GM18517 (cell line): ENCODE measurements around the gene NFATC2IP.
"Not testable (repeated sequence)": the region's sequence is repeated elsewhere in the genome, so short reads cannot be mapped to it uniquely, and the experiment has no call there.

ENCODE experiments used
- ATAC-seq: cut with Tn5 transposase; IDR thresholded peaks from one replicate; pipeline ENCODE4 v1.9.1; 2021; ENCODE audit warnings: mild to moderate bottlenecking, moderate library complexity; ENCODE audit not compliant: unreplicated experiment

Gene NFATC2IP

GRCh38 chr16:28964496-28964895 is 13.8 kb downstream of the NFATC2IP start:
- no peak for ATAC-seq

- ATAC-seq = no peak
Observed at GRCh38 chr16:28967156-28967555, 16.4 kb downstream of the NFATC2IP start.

- not testable (repeated sequence) for ATAC-seq
Observed at GRCh38 chr16:28969696-28970095, 19.0 kb downstream of the NFATC2IP start.

GRCh38 chr16:28974007-28974436 is 23.3 kb downstream of the NFATC2IP start:
- ATAC-seq = no peak

- ATAC-seq = peak; percentile 85
Observed at GRCh38 chr16:28974437-28975157, 23.9 kb downstream of the NFATC2IP start, which contains the start of gene SPNS1. Gene SPNS1 (plus strand): TSS chr16:28974778. CDS start chr16:28975152, 374 bp downstream.

- ATAC-seq = no peak
Observed at GRCh38 chr16:28975158-28975599, 24.4 kb downstream of the NFATC2IP start.

GRCh38 chr16:28977703-28978662 is 27.2 kb downstream of the NFATC2IP start:
- ATAC-seq = no peak

GRCh38 chr16:28980330-28980729 is 29.6 kb downstream of the NFATC2IP start:
- not testable (repeated sequence) for ATAC-seq

- ATAC-seq = no peak
Observed at GRCh38 chr16:28980929-28981328, 30.2 kb downstream of the NFATC2IP start.

GRCh38 chr16:28981517-28981916 is 30.8 kb downstream of the NFATC2IP start:
- no peak for ATAC-seq

- no peak for ATAC-seq
Observed at GRCh38 chr16:28982418-28982817, 31.7 kb downstream of the NFATC2IP start.

GRCh38 chr16:28982949-28983348 is 32.2 kb downstream of the NFATC2IP start:
- ATAC-seq = no peak

GRCh38 chr16:28983644-28984043 is 32.9 kb downstream of the NFATC2IP start:
- no peak for ATAC-seq

GRCh38 chr16:28984091-28984490 is 33.4 kb downstream of the NFATC2IP start:
- ATAC-seq = no peak

- no peak for ATAC-seq
Observed at GRCh38 chr16:28984619-28985135, 33.9 kb downstream of the NFATC2IP start, which contains the start of gene LAT. Gene LAT (plus strand): TSS chr16:28985052. CDS start chr16:28985418, 366 bp downstream.

GRCh38 chr16:28985211-28986041 is 34.7 kb downstream of the NFATC2IP start:
- ATAC-seq = no peak

- ATAC-seq = no peak
Observed at GRCh38 chr16:28986046-28986445, 35.3 kb downstream of the NFATC2IP start.

- no peak for ATAC-seq
Observed at GRCh38 chr16:28986492-28986891, 35.8 kb downstream of the NFATC2IP start.

GRCh38 chr16:28987170-28987853 is 36.6 kb downstream of the NFATC2IP start:
- no peak for ATAC-seq

GRCh38 chr16:28989363-28989762 is 38.6 kb downstream of the NFATC2IP start:
- no peak for ATAC-seq
